Keratinocyte (primary cell): ENCODE measurements around the gene SLC1A1.

Experiments
- CTCF ChIP-seq, 3 experiments: IDR thresholded peaks in 1 of 3; conservative IDR thresholded peaks in 1 of 3; optimal IDR thresholded peaks in 1 of 3; 2 replicates in 2 of 3; 3 replicates in 1 of 3; pipeline versions ENCODE3 to v1.5.1; 2011; ENCODE audit warnings: low read length in 3 of 3, mild to moderate bottlenecking in 3 of 3, moderate library complexity in 2 of 3, control low read depth in 1 of 3, inconsistent platforms in 1 of 3; ENCODE audit not compliant: insufficient read depth in 2 of 3; ENCODE audit errors: extremely low read depth in 1 of 3
- EZH2 ChIP-seq: IDR thresholded peaks from one replicate; pipeline ENCODE4 v1.6.1; 2012; ENCODE audit warnings: inconsistent platforms, mild to moderate bottlenecking, low read length, moderate library complexity

- TF ChIP-seq CTCF (optimal IDR thresholded peaks at IDR 0.05 in 1 of 3, IDR thresholded peaks at IDR 0.05 in 1 of 3, conservative IDR thresholded peaks at IDR 0.05 in 1 of 3; ENCODE audit: extremely low read depth in 1 of 3, insufficient read depth in 2 of 3, low read length in 3 of 3) = no peak
- no peak for TF ChIP-seq EZH2
Observed at GRCh38 chr9:4573176-4573575, 82.9 kb downstream of the SLC1A1 start.
